VCaP (cell line): ENCODE measurements around the gene LRRC27.

Experiments used
- H3K27ac ChIP-seq: fragments of 450-650 bp; 2 replicates; pipeline ENCODE4 v1.5.1; 2017
- CTCF ChIP-seq: fragments of 450-650 bp; conservative IDR thresholded peaks from 2 replicates; pipeline ENCODE4 v1.5.1; 2017; ENCODE audit warnings: mild to moderate bottlenecking, moderate library complexity

LRRC27 gene

GRCh38 chr10:132420981-132421846 lies 89.2 kb downstream of the LRRC27 start:
- peak overlapping the region; percentile 24 for H3K27ac ChIP-seq
- no peak for TF ChIP-seq CTCF

DNA sequence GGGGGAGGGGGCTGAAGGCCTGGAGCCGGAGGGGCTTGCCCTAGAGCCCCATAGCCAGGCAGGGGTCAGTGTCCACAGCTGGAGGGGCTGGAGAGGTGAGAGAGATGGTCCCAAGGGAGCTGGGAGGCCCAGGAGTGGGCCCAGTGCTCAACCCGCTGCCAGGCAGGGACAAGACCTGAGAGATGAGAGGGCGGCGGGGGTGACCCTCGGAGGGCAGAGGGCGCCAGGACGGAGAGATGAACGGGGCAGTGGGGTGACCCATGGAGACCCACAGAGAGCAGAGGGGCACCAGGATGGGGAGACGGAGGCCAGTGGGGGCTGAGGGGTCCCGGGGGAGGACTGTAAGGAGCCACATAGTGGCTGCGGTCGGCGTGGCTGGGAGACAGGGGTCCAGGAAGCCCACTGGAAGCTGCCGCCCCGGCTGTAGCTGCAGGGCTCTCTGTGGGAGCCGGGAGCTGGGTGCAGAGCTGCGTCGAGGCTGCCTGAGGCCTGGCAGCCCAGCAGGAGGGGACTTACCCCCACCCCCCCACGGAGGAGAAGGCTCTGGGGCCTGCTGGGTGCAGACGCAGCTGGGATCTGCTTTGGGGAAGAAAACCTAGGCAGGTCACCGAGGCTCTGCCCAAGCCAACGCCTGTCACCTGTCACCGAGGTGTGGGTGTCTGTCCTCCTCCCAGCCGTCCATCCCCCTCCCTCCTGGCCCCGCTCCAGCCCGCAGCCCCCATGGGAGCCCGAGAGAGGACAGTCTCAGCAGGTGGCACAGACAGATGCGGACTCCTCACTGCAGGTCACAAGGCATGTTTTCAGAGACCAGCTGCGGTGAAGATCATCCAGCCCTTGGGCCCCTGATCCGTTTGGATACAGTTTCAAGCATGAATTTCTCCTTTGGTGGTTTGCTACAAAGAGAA lies 90.1 kb downstream of the LRRC27 start:
- no peak overlapping the region; the same call in 1 of the 2 replicates for H3K27ac ChIP-seq
- no peak for TF ChIP-seq CTCF

GRCh38 chr10:132422903-132423825 lies 91.2 kb downstream of the LRRC27 start:
- no peak for TF ChIP-seq CTCF
- no peak overlapping the region for H3K27ac ChIP-seq

DNA sequence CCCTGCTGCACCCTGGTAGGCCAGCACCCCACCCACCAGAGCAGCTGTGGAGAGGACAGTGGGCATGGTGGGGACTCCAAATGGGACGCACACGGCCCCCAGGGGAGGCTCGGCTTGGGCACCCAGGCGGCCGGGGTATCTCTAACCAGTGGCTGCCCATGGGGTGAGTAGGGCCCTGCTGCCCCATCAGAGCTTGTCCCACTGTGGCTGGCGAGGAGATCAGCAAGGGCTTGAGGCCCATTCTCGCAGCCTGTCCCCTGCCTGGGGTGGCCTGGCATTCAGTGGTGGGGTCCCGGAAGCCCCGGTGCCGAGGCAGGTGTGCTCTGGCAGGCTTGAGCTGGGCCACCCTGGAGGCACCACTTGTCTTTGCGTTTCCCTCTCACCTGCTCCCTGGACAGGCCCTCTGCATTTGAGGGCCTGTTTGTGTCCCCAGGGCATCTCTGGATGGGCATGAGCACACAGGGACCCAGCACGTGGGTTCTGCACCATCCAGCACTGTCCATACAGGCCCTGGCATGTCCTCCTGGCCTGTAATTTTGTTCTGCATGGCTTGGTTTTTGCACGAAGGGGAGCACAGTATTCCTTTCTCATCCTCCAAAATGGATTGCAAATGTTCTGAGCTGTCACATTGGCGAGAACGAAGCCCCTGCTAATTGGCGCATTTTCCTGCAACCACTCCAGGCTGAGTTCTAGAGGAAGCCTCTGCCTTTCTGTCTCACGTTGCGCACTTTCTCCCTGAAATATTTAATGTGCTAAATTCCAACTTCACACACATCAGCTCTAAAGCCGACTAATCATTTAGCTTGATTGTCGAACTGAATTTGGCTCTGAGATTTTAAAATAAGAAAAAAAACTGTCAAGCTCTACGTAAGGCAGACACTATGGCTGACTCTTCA lies 92.2 kb downstream of the LRRC27 start:
- H3K27ac ChIP-seq = no peak overlapping the region
- TF ChIP-seq CTCF = no peak

DNA sequence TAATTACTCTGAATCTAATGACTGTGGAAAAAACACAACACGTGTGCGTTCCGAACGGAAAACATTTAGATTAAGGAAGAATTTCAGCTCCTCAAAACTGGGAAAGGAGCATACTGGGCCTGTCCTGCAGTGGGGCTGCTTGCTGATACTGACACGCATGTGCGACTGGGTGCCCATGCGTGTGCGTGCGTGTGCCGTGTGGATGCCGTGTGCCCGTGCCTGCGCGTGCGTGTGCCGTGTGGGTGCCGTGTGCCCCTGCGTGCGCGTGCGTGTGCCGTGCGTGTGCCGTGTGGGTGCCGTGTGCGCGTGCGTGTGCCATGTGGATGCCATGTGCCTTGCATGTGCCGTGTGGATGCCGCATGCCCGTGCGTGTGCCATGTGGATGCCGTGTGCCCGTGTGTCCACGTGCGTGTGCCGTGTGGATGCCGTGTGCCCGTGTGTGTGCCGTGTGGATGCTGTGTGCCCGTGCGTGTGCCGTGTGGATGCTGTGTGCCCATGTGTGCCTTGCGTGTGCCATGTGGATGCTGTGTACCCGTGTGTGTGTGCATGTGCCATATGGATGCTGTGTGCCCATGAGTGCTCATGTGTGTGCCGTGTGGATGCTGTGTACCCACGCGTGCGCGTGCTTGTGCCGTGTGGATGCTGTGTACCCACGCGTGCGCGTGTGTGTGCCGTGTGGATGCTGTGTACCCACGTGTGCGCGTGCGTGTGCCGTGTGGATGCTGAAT lies 93.2 kb downstream of the LRRC27 start:
- no peak for TF ChIP-seq CTCF
- no peak overlapping the region for H3K27ac ChIP-seq

DNA sequence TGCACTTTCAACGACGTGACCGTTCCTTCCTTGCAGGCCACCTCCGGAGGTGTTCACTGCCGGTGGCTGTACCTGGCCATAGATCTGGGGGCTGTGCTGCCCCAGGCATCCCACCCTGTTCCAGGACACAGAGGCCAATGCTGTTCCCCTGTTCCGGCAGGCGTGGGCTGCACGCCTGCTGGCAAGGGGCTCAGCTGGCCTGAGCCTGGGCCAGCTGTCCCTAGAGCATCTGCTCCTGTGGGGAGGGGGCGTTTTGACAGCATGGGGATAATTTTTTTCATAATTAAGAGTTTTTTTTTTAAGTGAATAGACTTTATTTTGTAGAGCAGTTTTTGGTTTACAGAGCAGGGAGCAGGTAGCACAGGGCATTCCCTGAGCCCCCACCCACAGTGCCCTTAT lies 93.8 kb downstream of the LRRC27 start:
- TF ChIP-seq CTCF = no peak

More for the DNA sequence above, 93.8 kb downstream of the LRRC27 start:
- H3K27ac ChIP-seq = no peak overlapping the region
